KOPT-K1 (cell line): ENCODE measurements around the gene ZNF232.
"Not testable (repeated sequence)": the region's sequence is repeated elsewhere in the genome, so short reads cannot be mapped to it uniquely, and the experiment has no call there.

Experiments
- H3K27ac ChIP-seq: fragments of 200-600 bp; sonication (generic); 2 replicates; pipeline ENCODE4 v1.5.1; 2016; ENCODE audit warnings: antibody characterized with exemption, mild to moderate bottlenecking, low read depth, low read length; ENCODE audit not compliant: poor library complexity, severe bottlenecking
- H3K36me3 ChIP-seq: fragments of 200-600 bp; sonication (generic); 2 replicates; pipeline ENCODE4 v1.5.1; 2017; ENCODE audit warnings: antibody characterized with exemption, mild to moderate bottlenecking, low read length, moderate library complexity; ENCODE audit not compliant: insufficient read depth
- H3K9me3 ChIP-seq: fragments of 200-600 bp; sonication (generic); 2 replicates; pipeline ENCODE4 v1.5.1; 2017; ENCODE audit warnings: antibody characterized with exemption, low read length, mild to moderate bottlenecking; ENCODE audit not compliant: insufficient read depth, poor library complexity, severe bottlenecking

The ZNF232 gene

DNA sequence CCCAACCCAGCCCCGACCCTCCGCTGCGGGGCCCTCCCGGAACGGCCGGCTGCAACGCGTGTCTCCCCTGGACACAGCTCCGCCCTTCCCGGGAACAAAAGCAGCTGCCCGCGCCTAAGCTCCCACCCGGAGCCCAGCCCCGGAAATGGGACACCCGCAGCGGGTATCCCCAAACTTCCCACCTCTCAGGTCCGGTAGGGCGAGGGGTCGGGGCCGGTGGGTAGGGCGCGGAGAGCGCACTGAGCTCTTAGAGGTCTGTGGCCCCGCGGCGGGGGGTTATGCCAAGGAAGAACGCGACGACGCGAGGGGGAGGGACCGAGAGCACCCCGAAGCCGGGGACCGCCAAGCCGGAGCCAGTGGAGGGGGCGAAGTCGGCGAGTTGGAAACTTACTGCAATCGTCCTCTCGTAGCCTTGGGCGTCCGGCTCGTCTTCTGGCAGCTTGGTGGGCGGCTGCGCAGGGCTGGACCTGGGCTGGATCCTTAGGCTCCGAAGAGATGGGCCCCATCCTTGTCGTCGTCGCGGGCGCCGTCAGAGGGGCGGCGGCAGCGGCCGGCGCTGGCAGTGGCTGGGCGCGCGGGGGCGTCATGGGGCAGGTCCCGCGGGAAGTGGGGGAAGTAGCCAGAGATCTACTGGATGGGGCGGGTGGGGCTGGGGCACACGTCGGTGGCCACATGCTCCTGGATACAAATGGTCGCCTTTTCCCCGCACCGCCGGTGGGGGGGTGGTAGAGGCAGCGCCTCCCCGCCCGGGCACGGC, 11.1 kb upstream of the ZNF232 start:
- Histone ChIP-seq H3K36me3 (no peaks in the 10 kb centered on the region), H3K9me3 (peaks cover 6% of the 10 kb centered on the region), H3K27ac (no peak overlapping the region)

DNA sequence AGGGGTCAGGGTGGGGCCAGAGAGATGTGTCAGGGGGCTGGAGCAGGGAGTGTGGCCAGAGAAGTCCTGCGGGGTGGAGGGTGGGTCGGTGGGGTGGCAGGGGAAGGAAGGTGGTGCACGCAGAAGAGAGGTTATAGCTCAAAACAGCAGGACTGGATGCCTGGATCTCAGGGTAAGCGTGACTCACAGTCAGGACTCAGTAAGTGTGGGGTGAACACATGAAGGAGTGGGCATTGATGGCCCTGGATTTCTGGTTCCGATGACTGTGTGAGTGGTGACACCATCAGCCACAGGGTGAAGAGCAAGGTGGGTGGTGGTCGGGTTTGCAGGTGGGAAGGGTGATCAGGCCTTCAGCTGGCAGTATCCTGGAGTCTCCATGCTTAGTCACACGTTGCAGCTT, 10.4 kb upstream of the ZNF232 start:
- not testable (repeated sequence) for H3K9me3 ChIP-seq, H3K36me3 ChIP-seq, H3K27ac ChIP-seq

DNA sequence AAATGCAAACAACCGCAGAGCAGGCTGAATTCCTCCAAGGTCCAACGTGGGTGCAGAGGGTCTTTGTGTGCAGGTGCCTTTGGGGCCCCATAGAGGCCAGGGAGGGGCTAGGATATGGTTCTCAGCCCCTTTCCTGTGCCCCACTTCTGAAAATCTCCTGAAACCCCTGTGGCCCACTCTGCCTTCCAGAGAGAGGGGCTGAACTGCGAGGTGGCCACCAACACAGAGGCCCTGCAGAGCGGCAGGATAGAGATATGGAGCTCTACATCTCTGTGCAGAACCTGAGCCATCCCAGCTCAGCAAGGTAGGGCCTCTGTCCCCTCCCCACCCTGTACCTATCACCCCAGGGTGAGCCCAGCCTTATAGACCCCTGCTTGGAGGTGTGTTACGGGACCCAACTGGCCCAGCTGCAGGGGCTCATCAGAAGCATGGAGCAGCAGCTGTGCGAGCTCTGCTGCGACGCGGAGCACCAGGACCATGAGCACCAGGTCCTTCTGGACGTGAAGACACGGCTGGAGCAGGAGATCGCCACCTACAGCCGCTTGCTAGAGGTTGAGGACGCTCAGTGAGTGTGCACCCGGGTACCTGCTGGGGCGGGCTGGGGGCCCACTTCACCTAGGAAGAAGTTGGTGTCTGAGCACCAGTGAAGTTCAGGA, 9.6 kb upstream of the ZNF232 start:
- no peaks in the 10 kb centered on the region for H3K36me3 ChIP-seq
- no peak overlapping the region for H3K27ac ChIP-seq
- peaks cover 6% of the 10 kb centered on the region for H3K9me3 ChIP-seq

DNA sequence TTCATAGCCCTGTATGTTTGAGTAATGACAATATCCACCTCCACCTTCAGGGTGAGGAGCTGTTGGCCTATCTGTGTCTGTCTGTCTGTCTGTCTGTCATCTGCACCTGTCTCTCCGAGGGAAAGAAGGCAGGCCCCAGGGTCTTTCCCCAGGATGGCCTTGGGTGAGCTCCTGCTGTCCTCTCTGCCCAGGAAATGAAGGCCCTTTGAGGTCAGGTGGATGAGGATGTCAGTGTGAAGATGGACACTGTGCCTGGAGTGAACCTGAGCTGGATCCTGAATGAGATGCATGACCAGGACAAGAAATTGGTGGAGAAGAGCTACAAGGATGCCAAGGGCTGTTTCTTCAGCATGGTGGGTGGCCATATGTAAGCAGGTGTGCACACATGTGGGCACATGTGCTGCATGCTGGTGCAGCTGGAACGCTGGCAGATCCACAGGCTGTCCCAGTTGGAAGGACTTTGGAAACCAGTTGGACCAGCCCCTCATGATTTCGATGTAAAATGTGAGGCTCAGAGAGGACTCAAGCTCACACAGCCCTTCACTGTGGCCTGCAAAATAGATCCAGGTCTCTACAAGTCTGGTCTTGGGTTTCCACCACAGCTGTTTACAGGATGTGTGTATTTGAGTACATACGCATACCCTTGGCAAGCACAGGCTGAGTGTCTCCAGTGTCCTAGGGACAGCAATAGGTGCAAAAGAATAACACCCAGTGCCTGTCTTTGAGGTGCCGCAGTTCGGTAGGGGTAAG, 8.9 kb upstream of the ZNF232 start:
- not testable (repeated sequence) for H3K9me3 ChIP-seq, H3K36me3 ChIP-seq, H3K27ac ChIP-seq

DNA sequence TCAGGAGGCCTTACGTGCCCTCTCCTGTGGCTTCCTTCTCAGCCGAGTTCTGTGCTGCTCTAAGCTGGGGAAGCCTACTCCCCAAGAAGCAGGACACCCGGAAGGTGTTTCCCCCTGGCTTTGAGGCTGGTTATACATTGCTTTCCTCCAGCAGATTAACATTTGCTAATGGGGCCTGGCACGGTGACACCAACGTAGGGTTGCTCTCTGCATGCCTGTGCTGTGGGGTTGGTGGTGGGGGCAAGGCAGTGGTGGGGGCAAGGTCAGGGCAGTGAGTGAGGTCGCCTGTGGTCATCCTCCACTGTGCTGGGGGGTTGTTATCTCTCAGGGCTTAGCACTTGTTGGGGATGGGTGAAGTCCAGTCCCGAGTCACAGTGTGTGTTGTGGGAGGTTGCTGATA, 8.4 kb upstream of the ZNF232 start:
- H3K36me3 ChIP-seq: no peaks in the 10 kb centered on the region
- H3K9me3 ChIP-seq: peaks cover 6% of the 10 kb centered on the region
- no peak overlapping the region for H3K27ac ChIP-seq

DNA sequence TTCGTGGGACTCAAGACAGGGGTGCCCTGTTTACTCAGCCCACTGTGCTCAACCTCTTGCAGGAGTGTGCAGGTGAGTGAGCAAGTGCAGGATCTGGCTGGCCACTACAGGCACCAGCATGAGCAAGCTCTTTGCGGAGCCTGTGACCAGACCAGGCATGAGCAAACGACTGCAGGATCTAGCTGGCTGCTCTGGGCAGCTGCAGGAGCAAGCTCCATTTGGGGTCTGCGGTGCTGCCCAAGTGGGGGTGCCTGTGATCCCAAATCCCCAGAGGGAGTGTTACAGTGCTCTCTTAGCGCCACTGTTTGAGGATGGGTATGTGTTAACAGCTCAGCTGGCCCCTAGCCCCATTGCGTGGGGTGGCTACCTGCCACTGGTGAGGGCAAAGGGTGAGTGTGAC, 6.5 kb upstream of the ZNF232 start:
- peaks cover 6% of the 10 kb centered on the region for H3K9me3 ChIP-seq
- H3K36me3 ChIP-seq: peaks cover 15% of the 10 kb centered on the region
- no peak overlapping the region for H3K27ac ChIP-seq

DNA sequence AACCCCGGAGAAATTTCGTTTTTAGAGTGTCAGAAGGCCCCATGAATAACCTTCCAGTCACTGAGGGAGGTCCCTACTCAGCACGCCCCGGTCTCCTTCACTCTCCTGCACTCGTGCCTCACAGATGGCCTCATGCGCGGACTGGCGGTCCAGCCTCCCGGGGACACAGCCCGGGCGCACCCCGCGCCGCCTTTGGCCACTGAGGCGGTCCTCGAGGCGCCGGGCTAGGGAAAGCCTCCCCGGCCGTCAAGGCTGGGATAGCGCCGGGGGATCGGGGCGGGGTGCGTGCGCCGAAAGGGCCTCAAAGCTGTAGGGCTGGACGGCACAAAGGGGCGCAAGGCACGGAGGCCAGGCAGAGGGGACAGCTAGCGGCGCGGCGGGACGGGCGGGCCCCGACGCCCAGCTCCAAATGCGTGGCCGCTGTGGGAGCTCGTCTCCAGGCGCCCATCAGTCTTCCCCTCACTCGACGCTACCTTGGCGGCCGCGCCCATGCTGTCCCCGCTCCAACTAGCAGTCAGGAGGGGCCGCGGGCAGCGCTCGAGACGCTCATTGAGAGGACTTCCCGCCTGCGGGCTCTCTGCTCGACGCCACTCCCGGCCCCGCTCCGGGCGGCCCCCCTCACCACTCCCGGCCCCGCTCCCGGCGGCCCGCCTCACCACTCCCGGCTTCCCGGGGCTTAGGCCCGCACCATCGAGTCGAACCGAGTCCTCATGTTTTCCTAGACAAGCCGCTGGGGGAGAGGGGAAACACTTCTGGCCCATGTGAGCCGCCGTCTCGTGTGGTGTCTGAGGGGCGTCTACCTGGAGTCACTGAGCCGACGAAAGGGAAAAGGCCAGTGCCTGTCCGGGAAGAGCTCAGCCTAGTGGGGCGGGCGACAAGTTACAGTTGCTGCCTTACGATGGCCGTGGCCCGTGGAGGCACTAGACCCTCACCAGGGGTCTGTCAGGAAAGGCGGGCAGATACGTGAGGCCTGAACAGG, 4.3 kb upstream of the ZNF232 start, which contains the start of gene USP6:
Gene USP6 (plus strand): TSS at position 360 of the 979 bp plus-strand sequence. CDS start 14,336 bp downstream, outside the sequence.
- Histone ChIP-seq H3K36me3 (peaks cover 15% of the 10 kb centered on the region), H3K27ac (no peak within 1 kb of the TSS), H3K9me3 (peaks cover 6% of the 10 kb centered on the region)

DNA sequence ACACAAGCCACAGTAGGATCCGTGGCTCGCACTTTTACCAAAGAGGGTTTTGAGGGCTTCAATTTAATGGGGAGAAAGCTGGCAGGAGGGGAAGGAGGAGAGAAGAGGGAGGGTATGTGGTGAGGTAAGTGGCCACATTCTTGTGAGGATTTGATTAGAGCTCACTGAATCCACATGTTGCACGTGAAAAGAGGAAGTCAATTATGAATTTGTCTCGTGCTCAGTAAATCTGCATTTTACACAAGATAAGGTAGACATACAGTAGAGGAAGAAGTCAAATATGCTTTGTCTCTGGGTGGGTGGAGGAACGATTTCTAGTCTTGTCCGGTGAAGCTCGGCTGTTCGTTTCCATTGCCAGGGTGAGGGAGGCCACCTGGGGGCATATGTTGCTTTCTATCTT, 862 bp downstream of the ZNF232 start:
- Histone ChIP-seq H3K36me3 (peaks cover 54% of the 10 kb centered on the region), H3K9me3 (no peaks in the 10 kb centered on the region), H3K27ac (peak overlapping the region; percentile 77)

DNA sequence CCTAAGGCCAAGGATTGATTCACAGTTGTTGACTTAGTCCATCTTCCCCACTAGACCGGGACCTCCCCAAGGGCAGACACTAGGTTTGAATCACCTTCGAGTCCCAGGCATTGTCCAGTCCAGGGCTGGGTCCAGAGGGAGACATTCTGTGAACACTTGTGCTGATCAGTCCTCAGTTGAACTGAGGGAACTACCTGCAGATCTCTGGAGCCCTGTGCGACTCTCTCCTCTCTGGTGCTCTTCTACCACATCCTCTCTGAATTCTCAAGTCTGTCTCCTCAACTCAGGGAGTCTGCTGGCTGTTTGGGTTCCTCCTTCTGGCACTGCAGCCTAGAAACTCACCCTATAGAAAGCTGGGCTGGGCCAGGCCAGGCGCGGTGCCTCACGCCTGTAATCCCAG, 10.8 kb downstream of the ZNF232 start:
- no peak overlapping the region for H3K27ac ChIP-seq
- H3K9me3 ChIP-seq: peaks cover 20% of the 10 kb centered on the region
- H3K36me3 ChIP-seq: peaks cover 19% of the 10 kb centered on the region

DNA sequence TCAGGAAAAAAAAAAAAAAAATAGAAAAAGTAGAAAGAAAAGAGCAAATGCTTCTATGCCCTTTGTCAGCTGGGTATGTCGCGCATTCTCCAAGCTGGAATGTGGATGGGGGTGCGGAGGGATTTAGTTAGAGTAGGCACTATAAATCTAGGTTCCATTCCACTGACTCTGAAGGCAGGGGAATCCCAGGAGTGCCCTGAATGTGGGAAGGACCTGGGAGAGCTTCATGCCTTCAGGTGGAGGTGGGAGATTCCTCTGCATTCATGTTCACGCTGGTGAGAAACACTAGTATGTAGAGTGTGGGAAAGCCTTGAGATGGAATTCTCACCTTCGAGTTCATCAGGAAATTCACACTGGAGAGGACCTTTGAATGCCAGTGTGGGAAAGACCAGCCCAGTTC, 12.4 kb downstream of the ZNF232 start:
- Histone ChIP-seq H3K27ac (no peak overlapping the region), H3K36me3 (peaks cover 4% of the 10 kb centered on the region; the same call in 1 of the 2 replicates), H3K9me3 (peaks cover 34% of the 10 kb centered on the region)

DNA sequence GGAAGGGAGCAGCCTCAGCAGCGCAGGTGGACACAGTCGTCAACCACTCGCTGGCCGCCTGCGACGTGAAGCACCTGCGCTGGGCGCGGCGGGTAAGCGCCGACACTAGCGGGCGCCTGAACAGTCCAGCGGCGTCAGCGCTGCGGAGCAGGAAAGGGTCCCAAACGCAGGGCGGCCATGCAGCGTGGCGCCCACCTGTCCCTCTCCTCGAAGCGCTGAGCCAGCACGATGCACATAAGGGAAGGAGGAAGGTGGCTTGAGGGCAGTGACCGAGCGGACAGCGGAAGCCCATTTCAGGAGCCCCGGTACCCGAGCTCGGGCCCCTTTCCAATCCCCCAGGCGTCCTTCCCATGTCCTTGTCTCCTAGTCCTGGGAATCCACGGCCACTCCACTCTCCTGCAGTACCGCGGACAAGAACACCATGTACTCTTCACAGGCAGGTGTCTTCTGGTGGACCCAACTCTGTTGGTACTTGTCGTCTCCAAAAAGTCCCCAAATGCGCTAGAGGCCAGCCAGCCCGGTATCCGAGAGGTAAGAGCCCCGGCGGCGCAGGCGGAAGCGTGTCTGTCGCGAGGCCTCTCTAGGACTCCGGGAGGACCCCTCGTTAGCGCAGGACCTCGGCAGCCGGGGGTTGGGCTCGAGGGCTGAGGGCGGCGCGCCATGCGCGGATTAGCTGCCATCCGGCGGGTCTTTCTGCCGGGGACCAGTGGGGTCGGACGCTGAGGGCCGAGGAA, 14.4 kb downstream of the ZNF232 start:
- no peak overlapping the region for H3K27ac ChIP-seq
- H3K36me3 ChIP-seq: no peaks in the 10 kb centered on the region
- peaks cover 54% of the 10 kb centered on the region for H3K9me3 ChIP-seq

DNA sequence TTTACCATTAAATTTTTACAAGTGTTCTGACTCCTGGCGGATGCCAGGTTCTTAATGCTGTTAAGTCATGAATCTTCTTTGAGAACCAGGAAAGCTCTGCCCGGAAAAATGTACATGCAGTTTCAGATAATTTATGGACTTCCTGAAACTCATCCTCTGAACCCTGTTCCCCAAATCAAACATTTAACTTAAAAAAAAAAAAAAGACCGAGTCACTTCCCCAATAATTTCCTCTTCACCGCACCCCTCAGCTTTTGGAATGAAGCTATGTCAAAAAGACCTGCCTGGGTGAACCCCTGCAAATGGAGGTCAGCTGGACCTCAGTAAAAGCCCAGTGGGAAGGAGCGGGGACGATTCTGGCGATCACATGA, 15.0 kb downstream of the ZNF232 start:
- no peak overlapping the region for H3K27ac ChIP-seq
- H3K36me3 ChIP-seq: no peaks in the 10 kb centered on the region
- peaks cover 60% of the 10 kb centered on the region for H3K9me3 ChIP-seq

DNA sequence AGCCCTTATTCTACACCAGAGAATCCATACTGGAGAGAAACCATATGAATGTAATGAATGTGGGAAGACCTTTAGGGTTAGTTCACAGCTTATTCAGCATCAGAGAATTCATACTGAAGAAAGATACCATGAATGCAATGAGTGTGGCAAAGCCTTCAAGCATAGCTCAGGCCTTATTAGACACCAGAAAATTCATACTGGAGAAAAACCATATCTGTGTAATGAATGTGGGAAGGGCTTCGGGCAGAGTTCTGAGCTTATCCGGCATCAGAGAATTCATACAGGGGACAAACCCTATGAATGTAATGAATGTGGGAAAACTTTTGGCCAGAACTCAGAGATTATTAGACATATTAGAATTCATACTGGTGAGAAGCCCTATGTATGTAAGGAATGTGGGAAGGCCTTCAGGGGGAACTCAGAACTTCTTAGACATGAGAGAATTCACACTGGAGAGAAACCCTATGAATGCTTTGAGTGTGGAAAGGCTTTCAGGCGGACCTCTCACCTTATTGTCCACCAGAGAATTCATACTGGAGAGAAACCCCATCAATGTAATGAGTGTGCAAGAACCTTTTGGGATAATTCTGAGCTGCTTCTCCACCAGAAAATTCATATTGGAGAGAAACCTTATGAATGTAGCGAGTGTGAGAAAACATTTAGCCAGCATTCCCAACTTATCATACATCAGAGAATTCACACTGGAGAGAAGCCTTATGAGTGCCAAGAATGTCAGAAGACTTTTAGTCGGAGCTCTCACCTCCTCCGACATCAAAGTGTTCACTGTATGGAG, 19.3 kb downstream of the ZNF232 start:
- no peak overlapping the region for H3K27ac ChIP-seq
- peaks cover 98% of the 10 kb centered on the region for H3K9me3 ChIP-seq
- H3K36me3 ChIP-seq: no peaks in the 10 kb centered on the region
